Activated CD8-positive, alpha-beta memory T cell treated with anti-CD3 and anti-CD28 coated beads, Interleukin-2, amount 10 ng/mL, durations not matched to agents 7 days and 5 days (primary cell): ENCODE results near the gene PPP6R1. TPM values are rescaled to one million over a fixed set of nuclear protein-coding genes. Genes with fewer than 3 reads are reported as not detected.

Source experiments
- ATAC-seq: fragments of 150-1000 bp; cut with Tn5 transposase; one replicate; pipeline ENCODE4 v1.10.0; 2021; ENCODE audit warnings: moderate library complexity
- CTCF ChIA-PET: fragments of 350-600 bp; sonication (Branson Sonifier 250); formaldehyde crosslinking; loops from one replicate; lab custom pipeline; 2021; ENCODE audit warnings: antibody characterized with exemption; lab: Charles Lee
- DNase-seq: peaks from one replicate; pipeline ENCODE4 v3.0.0-alpha.2; 2020
- H3K27ac Mint-ChIP-seq: one replicate; pipeline ENCODE4 v1.8.0; 2021; ENCODE audit warnings: mild to moderate bottlenecking, mixed read lengths
- H3K27me3 Mint-ChIP-seq: one replicate; pipeline ENCODE4 v1.8.0; 2021; ENCODE audit warnings: mixed read lengths
- H3K36me3 Mint-ChIP-seq: one replicate; pipeline ENCODE4 v1.8.0; 2021; ENCODE audit warnings: mild to moderate bottlenecking, mixed read lengths
- H3K4me1 Mint-ChIP-seq: one replicate; pipeline ENCODE4 v1.8.0; 2021; ENCODE audit warnings: mixed read lengths
- H3K4me3 Mint-ChIP-seq: one replicate; pipeline ENCODE4 v1.8.0; 2021; ENCODE audit warnings: mild to moderate bottlenecking, moderate library complexity, mixed read lengths
- H3K9me3 Mint-ChIP-seq: one replicate; pipeline ENCODE4 v1.8.0; 2022; ENCODE audit warnings: low read depth, mixed read lengths
- total RNA-seq, 2 experiments: library from RNA; stranded (reverse); gene quantifications; one replicate each; pipeline ENCODE4 v1.2.3, GENCODE V29; 2021

PPP6R1 gene
- total RNA-seq, 2 experiments from 2014 or later: 263 to 291 TPM

DNA sequence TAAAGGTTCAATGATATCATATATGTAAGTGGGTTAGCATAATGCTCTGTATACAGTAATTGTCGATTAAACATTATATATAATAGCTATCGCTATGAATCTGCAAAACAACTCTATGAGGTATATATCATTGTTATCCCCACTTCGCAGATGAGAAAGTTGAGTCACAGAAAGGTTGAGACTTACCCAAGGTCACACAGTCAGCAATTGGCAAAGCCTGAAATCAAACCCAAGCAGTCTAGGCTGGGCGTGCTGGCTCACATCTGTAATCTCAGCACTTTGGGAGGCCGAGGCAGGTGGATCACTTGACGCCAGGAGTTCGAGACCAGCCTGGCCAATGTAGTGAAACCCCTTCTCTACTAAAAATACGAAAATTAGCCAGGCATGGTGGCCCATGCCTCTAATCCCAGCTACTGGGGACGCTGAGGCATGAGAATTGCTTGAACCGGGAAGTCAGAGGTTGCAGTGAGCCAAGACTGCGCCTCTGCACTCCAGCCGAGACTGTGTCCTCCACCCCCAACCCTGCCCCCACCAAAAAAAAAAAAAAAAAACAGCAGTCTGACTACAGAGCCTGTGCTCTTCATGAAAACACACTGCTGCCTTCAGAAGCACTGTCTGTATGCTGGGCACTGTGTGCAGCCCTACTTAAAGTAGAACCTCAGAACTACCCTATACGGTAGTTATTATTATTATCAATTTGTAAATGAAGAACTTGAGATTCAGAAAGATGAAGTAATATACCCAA, 19.7 kb upstream of the PPP6R1 start:
- DNase-seq (no peak), ATAC-seq (no peak)
- Mint-ChIP-seq H3K36me3 (peaks cover 4% of the 10 kb centered on the region), H3K4me3 (peak overlapping the region; percentile 91), H3K9me3 (no peaks in the 10 kb centered on the region), H3K27me3 (peaks cover 3% of the 10 kb centered on the region), H3K27ac (peak overlapping the region; percentile 98), H3K4me1 (peaks cover 61% of the 10 kb centered on the region)
- CTCF ChIA-PET: interaction anchor here (0.6 to 3.8 kb wide), 5 partner anchors 13 to 236 kb away, joined by 3 to 19 read pairs (median 3); partner anchors contain the start of gene ZNF628

DNA sequence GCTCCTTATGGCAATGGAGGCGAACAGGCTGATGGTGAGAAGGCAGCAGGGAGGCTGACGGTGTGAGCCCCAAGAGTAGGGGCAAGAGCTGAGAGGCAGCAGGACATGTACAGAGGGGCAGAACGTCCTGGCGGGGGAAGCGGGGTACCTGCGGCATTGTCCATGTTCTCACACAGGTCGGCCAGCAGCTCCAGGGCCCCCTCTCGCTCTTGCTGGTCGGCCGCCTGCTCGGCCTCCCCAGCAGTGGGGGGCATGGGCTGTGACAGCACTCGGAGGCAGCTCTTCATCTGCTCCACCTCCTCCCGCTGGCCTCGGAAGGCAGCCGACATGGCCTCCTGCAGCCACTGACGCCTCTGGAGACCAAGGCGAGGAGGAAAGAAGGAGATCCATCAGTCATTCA, 18.7 kb upstream of the PPP6R1 start:
- H3K4me3 Mint-ChIP-seq: peak overlapping the region; percentile 68
- no peaks in the 10 kb centered on the region for H3K9me3 Mint-ChIP-seq

GRCh38 chr19:55276720-55277430, 18.1 kb upstream of the PPP6R1 start:
- Mint-ChIP-seq H3K4me1 (peaks cover 52% of the 10 kb centered on the region), H3K4me3 (peak overlapping the region; percentile 68), H3K36me3 (peaks cover 13% of the 10 kb centered on the region), H3K9me3 (no peaks in the 10 kb centered on the region), H3K27ac (peak overlapping the region; percentile 98), H3K27me3 (no peaks in the 10 kb centered on the region)
- peak; percentile 11 for ATAC-seq
- CTCF ChIA-PET: interaction anchor here (1.0 to 3.8 kb wide), 7 partner anchors 15 to 199 kb away, joined by 3 to 19 read pairs (median 3); partner anchors contain the start of genes DNAAF3, PPP6R1 and ZNF628
- peak; percentile 64 for DNase-seq

More for the DNA sequence above, 18.7 kb upstream of the PPP6R1 start:
- H3K4me1 Mint-ChIP-seq: peaks cover 54% of the 10 kb centered on the region
- CTCF ChIA-PET: interaction anchor here (1.0 to 3.8 kb wide), 6 partner anchors 14 to 199 kb away, joined by 3 to 19 read pairs (median 3); partner anchors contain the start of genes DNAAF3 and ZNF628
- H3K27ac Mint-ChIP-seq: peak overlapping the region; percentile 98
- no peak for ATAC-seq
- H3K36me3 Mint-ChIP-seq: peaks cover 8% of the 10 kb centered on the region
- no peak for DNase-seq
- H3K27me3 Mint-ChIP-seq: no peaks in the 10 kb centered on the region

DNA sequence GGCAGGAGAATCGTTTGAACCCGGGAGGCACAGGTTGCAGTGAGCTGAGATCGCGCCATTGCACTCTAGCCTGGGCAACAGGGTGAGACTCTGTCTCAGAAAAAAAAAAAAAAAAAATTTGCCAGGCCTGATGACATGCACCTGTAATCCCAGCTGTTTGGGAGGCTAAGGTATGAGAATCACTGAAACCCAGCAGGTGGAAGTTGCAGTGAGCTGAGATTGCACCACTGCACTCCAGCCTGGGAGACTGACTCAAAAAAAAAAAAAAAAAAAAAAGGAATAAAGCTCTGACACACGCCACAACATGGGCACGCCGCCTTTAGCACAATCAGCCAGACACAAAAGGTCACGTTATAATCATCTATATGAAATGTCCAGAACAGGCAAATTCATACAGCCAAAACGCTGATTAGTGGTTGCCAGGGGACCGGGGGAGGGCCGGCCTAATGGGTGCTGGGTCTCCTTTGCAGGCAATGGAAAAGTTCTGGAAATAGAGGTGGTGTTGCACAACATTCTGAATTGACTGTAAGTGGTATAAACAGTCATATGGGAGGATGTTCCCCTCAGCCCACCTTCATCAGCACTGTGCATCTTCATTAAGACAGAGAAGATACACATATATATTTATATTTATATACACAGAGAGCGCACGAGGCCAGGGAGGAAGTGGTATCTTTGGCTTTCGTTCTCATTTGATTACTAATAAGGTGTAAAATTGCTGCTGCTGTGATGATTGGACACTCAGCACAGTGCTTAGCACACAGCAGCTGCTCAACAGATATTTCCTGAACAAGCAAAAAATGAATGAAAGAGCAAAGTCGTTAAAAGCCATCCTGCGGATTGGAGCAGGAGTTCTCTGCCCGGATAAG, 17.3 kb upstream of the PPP6R1 start:
- H3K4me3 Mint-ChIP-seq: peak overlapping the region; percentile 68
- peaks cover 48% of the 10 kb centered on the region for H3K4me1 Mint-ChIP-seq
- H3K9me3 Mint-ChIP-seq: no peaks in the 10 kb centered on the region
- ATAC-seq (peak; percentile 42), DNase-seq (peak; percentile 70)
- CTCF ChIA-PET: interaction anchor here (1.0 to 3.8 kb wide), 6 partner anchors 16 to 115 kb away, joined by 3 to 19 read pairs (median 6); partner anchors contain the start of genes DNAAF3, PPP6R1 and TMEM238
- H3K27me3 Mint-ChIP-seq: no peaks in the 10 kb centered on the region
- peak overlapping the region; percentile 98 for H3K27ac Mint-ChIP-seq
- H3K36me3 Mint-ChIP-seq: peaks cover 13% of the 10 kb centered on the region

GRCh38 chr19:55273978-55274707, 15.3 kb upstream of the PPP6R1 start:
- no peak overlapping the region for H3K27ac Mint-ChIP-seq
- H3K36me3 Mint-ChIP-seq: peaks cover 16% of the 10 kb centered on the region
- no peaks in the 10 kb centered on the region for H3K9me3 Mint-ChIP-seq
- DNase-seq (no peak), ATAC-seq (no peak)
- H3K27me3 Mint-ChIP-seq: no peaks in the 10 kb centered on the region
- H3K4me3 Mint-ChIP-seq: no peak overlapping the region
- H3K4me1 Mint-ChIP-seq: peaks cover 46% of the 10 kb centered on the region
- CTCF ChIA-PET: interaction anchor here (1.1 to 1.8 kb wide), 2 partner anchors 17 to 110 kb away, joined by 3 to 6 read pairs; partner anchors contain the start of gene TMEM238

DNA sequence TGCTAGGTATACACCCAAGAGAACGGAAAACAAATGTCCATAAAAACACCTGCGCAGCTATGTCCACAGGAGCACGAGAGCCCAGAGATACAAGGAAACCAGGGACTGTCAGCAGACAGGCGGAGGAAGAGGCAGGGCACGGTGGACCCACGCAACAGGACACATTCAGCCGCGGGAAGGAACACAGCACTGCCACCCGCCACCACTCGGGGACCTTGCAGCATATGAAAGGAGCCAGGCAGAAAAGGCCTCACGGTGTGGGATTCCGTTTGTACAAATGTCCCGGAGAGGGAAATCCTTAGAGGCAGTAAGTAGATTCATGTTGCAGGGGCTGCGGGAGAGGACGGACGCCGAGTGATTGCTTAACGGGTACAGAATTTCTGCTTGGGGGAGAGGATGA, 13.3 kb upstream of the PPP6R1 start:
- CTCF ChIA-PET: no interaction called here
- no peak overlapping the region for H3K4me3 Mint-ChIP-seq
- peaks cover 2% of the 10 kb centered on the region for H3K9me3 Mint-ChIP-seq
- no peaks in the 10 kb centered on the region for H3K27me3 Mint-ChIP-seq
- no peak overlapping the region for H3K27ac Mint-ChIP-seq
- no peak for DNase-seq
- H3K36me3 Mint-ChIP-seq: peaks cover 19% of the 10 kb centered on the region
- peaks cover 28% of the 10 kb centered on the region for H3K4me1 Mint-ChIP-seq
- no peak for ATAC-seq

DNA sequence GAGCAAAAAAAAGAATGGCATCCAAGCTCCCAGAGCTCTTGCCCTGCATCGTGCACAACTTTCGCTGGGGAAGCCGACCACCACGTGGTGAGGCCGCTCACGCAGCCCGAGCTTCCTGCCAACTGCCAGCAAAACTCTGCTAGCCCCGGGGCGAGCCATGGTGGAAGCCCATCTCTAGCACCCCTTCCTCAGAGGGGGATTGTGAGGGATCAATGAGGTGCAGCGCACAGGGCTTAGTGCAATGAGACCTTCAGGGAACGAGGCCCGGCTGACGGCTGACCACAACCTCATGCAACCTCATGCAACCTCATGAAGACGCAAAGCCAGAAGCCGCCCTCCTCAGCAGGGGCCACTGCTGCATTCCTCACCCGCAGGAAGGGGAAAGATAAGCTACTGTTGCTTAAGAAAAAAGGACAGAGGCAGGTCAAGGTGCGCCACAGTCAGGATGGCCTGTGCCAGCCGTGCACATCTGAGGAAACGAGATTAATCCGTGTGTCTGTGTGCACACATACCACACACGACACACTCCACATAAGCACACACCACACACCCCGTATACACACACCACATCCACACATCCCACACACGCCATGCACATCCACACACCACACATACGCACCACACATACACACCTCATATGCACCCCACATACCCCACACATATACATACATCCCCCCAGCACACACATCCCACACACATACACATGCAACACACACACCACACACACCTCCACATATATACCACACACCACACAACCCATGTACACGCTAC, 11.5 kb upstream of the PPP6R1 start:
- ATAC-seq (peak; percentile 43), DNase-seq (peak; percentile 67)
- Mint-ChIP-seq H3K36me3 (peaks cover 26% of the 10 kb centered on the region), H3K4me3 (peak overlapping the region; percentile 1), H3K4me1 (peaks cover 19% of the 10 kb centered on the region), H3K9me3 (peaks cover 10% of the 10 kb centered on the region), H3K27me3 (no peaks in the 10 kb centered on the region), H3K27ac (peak overlapping the region; percentile 41)
- CTCF ChIA-PET: interaction anchor here (0.7 to 1.2 kb wide), 2 partner anchors 10 to 148 kb away, joined by 3 read pairs; partner anchors contain the start of gene HSPBP1

GRCh38 chr19:55269299-55269698, 10.5 kb upstream of the PPP6R1 start:
- no peak for DNase-seq
- H3K9me3 Mint-ChIP-seq: peaks cover 10% of the 10 kb centered on the region
- no peak overlapping the region for H3K4me3 Mint-ChIP-seq
- no peaks in the 10 kb centered on the region for H3K27me3 Mint-ChIP-seq
- peaks cover 19% of the 10 kb centered on the region for H3K4me1 Mint-ChIP-seq
- H3K36me3 Mint-ChIP-seq: peaks cover 26% of the 10 kb centered on the region
- CTCF ChIA-PET: interaction anchor here (1.2 kb wide), 1 partner anchor 149 kb away, joined by 3 read pairs; no protein-coding TSS in a partner anchor
- ATAC-seq: no peak
- no peak overlapping the region for H3K27ac Mint-ChIP-seq

- CTCF ChIA-PET: no interaction called here
- DNase-seq (no peak), ATAC-seq (no peak)
- Mint-ChIP-seq H3K4me1 (peaks cover 19% of the 10 kb centered on the region), H3K4me3 (no peak overlapping the region), H3K9me3 (peaks cover 10% of the 10 kb centered on the region), H3K36me3 (peaks cover 22% of the 10 kb centered on the region), H3K27ac (no peak overlapping the region), H3K27me3 (no peaks in the 10 kb centered on the region)
Measured at GRCh38 chr19:55266840-55267239, 8.0 kb upstream of the PPP6R1 start.

- Mint-ChIP-seq H3K27ac (peak overlapping the region; percentile 57), H3K4me3 (peak overlapping the region; percentile 2), H3K4me1 (peaks cover 19% of the 10 kb centered on the region), H3K9me3 (peaks cover 10% of the 10 kb centered on the region), H3K36me3 (peaks cover 22% of the 10 kb centered on the region), H3K27me3 (no peaks in the 10 kb centered on the region)
- no peak for DNase-seq
- CTCF ChIA-PET: interaction anchor here (1.6 kb wide), 1 partner anchor 35 kb away, joined by 6 read pairs; no protein-coding TSS in a partner anchor
- no peak for ATAC-seq
Measured at GRCh38 chr19:55266404-55266803, 7.6 kb upstream of the PPP6R1 start.

GRCh38 chr19:55265723-55266386, 7.0 kb upstream of the PPP6R1 start:
- H3K9me3 Mint-ChIP-seq: peaks cover 10% of the 10 kb centered on the region
- H3K27me3 Mint-ChIP-seq: no peaks in the 10 kb centered on the region
- H3K27ac Mint-ChIP-seq: peak overlapping the region; percentile 57
- peaks cover 18% of the 10 kb centered on the region for H3K4me1 Mint-ChIP-seq
- CTCF ChIA-PET: interaction anchor here (1.6 kb wide), 1 partner anchor 36 kb away, joined by 6 read pairs; no protein-coding TSS in a partner anchor
- DNase-seq: no peak
- no peak for ATAC-seq
- peaks cover 22% of the 10 kb centered on the region for H3K36me3 Mint-ChIP-seq
- no peak overlapping the region for H3K4me3 Mint-ChIP-seq
